GM21717 (cell line): Measurements from ENCODE around the gene MAPKBP1.
"Not testable (repeated sequence)": the region's sequence is repeated elsewhere in the genome, so short reads cannot be mapped to it uniquely, and the experiment has no call there.

Experiments
- ATAC-seq: cut with Tn5 transposase; IDR thresholded peaks from one replicate; pipeline ENCODE4 v1.9.1; 2021; ENCODE audit warnings: mild to moderate bottlenecking, moderate library complexity; ENCODE audit not compliant: unreplicated experiment

Gene MAPKBP1

GRCh38 chr15:41824062-41824745 is 49.9 kb downstream of the MAPKBP1 start:
- no peak for ATAC-seq

DNA sequence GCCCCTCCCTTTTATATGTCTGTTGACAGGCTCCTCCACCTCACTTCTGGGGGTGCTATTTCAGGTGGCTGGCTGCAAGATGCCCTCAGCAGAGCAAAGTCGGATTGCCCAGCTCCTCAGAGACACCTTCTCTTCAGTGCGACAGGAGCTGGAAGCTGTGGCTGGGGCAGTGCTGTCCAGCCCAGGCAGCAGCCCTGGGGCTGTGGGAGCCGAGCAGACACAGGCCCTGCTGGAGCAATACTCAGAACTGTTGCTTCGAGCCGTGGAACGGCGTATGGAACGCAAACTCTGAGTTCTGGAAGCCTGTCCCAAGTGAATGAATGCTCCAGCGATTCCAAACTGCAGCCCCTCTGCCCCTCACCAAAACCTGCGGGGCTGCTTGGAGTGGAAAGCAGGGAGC is 50.9 kb downstream of the MAPKBP1 start:
- ATAC-seq = no peak

DNA sequence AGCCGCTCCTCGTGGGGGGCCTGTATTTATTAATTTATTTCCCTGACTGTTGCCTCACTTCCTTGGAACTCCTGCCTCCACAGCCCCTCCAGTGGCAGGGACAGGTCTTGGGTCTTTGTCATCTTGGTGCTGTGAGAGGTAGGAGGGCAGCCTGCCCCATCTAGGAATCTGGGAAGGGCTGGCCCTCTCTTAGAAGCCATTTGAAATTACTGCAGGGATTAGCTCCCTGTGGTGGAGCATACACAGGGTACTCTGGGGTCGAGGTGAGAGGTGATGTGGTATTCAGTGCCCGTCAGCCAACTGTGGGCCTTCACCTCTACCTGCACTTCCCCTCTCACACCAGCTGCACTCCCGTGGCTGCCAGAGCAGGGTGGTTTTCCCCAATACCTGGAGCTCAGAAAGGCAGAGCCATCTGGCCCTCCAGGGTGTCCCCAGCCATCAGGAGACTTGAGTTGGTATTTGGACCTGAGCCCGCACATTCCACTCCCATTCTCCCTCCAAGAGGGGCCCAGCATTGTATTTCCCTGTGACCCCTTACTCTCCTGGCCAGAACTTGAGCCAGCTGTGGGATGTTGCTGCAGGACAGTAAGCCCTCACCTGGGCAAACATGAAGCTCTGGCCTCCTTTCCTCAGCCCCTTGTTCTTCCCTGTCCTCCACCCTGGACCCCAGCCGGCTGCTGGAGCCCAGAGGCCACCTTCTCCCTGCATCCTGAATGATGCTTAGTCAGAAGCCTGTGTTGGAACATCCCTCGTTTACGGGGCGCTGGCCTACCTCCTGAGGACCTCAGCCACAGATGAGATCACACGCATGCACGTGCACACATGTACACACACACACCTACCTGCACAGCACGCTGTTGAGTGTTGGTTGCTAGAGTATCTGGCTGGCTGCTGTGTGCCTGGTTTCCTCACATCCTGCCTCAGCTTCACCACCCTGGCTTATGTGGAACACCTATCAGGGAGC is 51.6 kb downstream of the MAPKBP1 start:
- ATAC-seq = no peak

GRCh38 chr15:41827290-41827879 is 53.1 kb downstream of the MAPKBP1 start:
- ATAC-seq = peak; percentile 7

- ATAC-seq = peak; percentile 60
Observed at GRCh38 chr15:41827880-41828806, 53.9 kb downstream of the MAPKBP1 start, which contains the start of gene JMJD7. TSS of gene JMJD7 (plus strand) at chr15:41828092. CDS start at chr15:41828125, 33 bp downstream.

DNA sequence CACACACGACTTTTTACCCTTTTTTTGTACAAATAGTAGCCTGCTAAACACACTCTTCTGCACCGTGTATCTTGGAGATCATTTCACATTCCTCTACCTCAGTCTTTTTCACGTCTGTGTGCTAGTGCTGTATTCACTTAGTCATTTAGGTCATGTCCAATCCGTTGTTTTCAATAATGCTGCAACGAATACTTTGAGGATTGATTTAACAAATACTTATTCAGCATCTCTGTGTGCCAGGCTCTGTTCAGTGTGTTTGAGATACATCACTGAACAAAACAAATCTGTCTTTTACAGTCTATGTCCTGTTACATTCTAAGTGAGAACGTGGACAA is 54.5 kb downstream of the MAPKBP1 start:
- ATAC-seq = no peak

GRCh38 chr15:41829959-41830646 is 55.8 kb downstream of the MAPKBP1 start:
- no peak for ATAC-seq

DNA sequence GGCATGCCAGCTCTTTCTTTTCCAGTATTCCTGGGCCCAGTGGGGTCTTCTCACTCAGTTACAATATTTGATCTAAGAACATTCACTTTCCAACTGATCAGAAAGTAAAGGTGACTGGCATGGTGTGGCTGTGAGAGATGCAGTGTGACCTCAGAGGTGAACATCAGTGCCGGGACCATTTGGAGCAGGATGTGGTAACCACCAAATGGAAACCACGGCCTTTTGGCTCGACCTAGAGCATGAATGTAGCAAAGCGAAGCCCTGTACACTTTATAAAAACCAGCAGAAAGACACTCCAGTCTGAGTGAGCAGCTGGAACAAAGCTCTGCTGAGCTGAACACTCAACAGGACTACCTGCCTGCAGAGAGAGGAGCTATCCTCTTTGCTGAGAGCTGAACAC is 57.0 kb downstream of the MAPKBP1 start:
- ATAC-seq = not testable (repeated sequence)

- ATAC-seq = no peak
Observed at GRCh38 chr15:41832208-41832607, 57.9 kb downstream of the MAPKBP1 start.

DNA sequence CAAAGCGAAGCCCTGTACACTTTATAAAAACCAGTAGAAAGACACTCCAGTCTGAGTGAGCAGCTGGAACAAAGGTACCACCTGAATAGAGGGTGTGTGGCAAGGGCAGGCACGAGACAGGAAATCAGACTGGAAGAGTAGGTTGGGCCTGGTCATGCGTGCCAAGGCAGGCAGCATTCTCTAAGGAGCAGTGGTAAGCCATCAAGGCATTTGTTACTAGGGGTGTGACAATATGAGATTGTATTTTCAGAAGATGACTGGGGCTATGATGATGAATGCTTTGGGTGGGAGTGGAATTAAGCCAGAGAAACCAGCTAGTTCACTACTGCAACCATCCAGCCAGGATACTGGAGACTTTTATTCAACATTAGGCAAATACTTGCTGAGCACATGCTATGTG is 58.6 kb downstream of the MAPKBP1 start:
- no peak for ATAC-seq

GRCh38 chr15:41834096-41834495 is 59.8 kb downstream of the MAPKBP1 start:
- no peak for ATAC-seq

- ATAC-seq = no peak
Observed at GRCh38 chr15:41836073-41836472, 61.8 kb downstream of the MAPKBP1 start.

- ATAC-seq = no peak
Observed at GRCh38 chr15:41836713-41837454, 62.6 kb downstream of the MAPKBP1 start.

DNA sequence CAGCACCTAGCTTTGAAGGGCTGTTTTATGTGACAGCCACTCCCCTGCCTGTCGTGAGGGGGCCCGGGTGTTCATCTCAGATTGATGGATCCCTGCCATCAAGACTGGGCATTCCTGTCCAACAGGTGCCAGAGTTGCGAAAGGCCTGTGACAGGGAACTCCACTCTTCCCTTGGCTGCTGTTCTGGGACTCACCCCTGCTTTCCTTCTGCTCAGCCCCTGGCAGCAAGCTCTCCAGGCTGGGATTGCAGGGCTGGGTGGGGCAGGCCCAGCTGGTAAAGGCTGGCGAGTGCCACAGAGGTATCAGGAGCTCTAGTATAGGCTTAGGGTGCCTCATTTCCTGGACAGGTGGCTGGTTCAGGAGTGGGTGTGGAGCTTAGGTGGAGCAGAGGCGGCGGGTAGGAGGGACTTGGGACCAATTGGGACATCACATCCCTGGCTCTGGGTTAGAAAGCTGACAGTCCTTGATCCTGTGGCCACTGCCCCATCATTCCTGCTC is 64.2 kb downstream of the MAPKBP1 start, which contains the start of gene PLA2G4B:
PLA2G4B (plus strand) TSS at position 448 of the 498 bp plus-strand sequence. CDS start 67 bp downstream, outside the sequence.
- no peak for ATAC-seq

GRCh38 chr15:41839781-41840491 is 65.7 kb downstream of the MAPKBP1 start:
- ATAC-seq = no peak

- ATAC-seq = no peak
Observed at GRCh38 chr15:41840673-41841072, 66.4 kb downstream of the MAPKBP1 start.

DNA sequence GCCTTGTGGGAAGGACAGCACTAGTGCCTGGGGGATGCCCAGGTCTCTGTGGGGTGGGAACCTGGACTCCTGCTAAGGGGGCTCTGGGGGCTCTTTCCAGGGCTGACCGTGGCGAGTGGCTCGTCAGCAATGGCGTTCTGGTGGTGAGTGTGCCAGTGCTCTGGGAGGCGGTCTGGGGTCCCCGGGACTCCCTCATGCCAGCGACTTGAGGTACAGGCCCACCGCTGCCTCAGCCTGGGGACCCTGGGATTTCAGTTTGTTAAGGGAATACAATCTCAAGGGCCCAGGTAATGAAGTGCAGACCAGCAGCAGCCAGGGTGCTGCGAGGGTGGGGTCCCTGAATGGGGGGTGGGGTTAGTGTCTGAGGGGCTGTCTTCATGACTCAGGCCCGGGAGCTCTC is 66.8 kb downstream of the MAPKBP1 start:
- ATAC-seq = no peak

DNA sequence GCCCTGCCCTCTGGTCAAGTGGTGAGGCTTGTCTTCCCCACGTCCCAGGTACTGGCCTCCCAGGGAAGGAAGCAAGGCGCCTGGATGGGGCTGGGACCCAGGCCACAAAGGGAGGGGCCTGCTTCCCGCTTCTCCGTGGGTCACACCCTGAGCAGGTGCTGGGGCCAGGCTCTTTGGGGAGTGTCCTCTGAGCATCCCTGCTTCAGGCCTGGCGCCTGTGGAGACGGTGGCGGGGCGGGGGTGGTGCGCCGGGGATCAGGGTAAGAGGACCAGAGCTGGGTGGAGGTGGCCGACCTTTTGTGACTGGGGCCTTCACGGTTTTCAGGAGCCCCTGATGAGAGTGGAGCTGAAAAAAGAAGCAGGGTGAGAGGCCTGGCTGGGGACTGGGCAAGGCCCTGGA is 67.9 kb downstream of the MAPKBP1 start:
- ATAC-seq = no peak
